Activated T-helper 1 cell treated with anti-CD3 and anti-CD28 coated beads, Interleukin-12 subunit alpha, Interleukin-12 subunit beta, Interleukin-2, Interleukin-4 antibody, amounts not matched to agents 30 ng/mL and 10 ng/mL and 1 ng/mL, durations not matched to agents 14 hours and 24 hours and 36 hours (primary cell): ENCODE results near the gene OLFM3. TPM values are rescaled to one million over a fixed set of nuclear protein-coding genes. Genes with fewer than 3 reads are reported as not detected.

Experiments used
- DNase-seq: peaks from one replicate; pipeline ENCODE4 v3.0.0; 2021; ENCODE audit warnings: low spot score
- H3K27ac Mint-ChIP-seq: one replicate; pipeline ENCODE4 v1.8.0; 2021; ENCODE audit warnings: mild to moderate bottlenecking, mixed read lengths
- H3K27me3 Mint-ChIP-seq: one replicate; pipeline ENCODE4 v1.8.0; 2022; ENCODE audit warnings: mild to moderate bottlenecking, moderate library complexity, mixed read lengths; ENCODE audit not compliant: insufficient read depth
- H3K36me3 Mint-ChIP-seq: one replicate; pipeline ENCODE4 v1.8.0; 2021; ENCODE audit warnings: low read depth, mixed read lengths
- H3K4me1 Mint-ChIP-seq: one replicate; pipeline ENCODE4 v1.8.0; 2021; ENCODE audit warnings: low read depth, mixed read lengths
- H3K4me3 Mint-ChIP-seq: one replicate; pipeline ENCODE4 v1.8.0; 2021; ENCODE audit warnings: mild to moderate bottlenecking, moderate library complexity, mixed read lengths
- H3K9me3 Mint-ChIP-seq: one replicate; pipeline ENCODE4 v1.8.0; 2021; ENCODE audit warnings: mixed read lengths
- intact Hi-C: fragments of 100-400 bp; cut with micrococcal nuclease; formaldehyde crosslinking; loops from one replicate; pipeline ENCODE4 v1.15.1; 2024
- total RNA-seq: library from RNA; stranded (reverse); gene quantifications from 2 replicates; pipeline ENCODE4 v1.2.3, GENCODE V29; 2022

OLFM3 gene
- total RNA-seq, result not detected in 2 replicates

GRCh38 chr1:101996825-101997465 lies at the start of gene OLFM3:
OLFM3 (minus strand) TSS chr1:101996926.
- peaks cover 9% of the 10 kb centered on the region for H3K27me3 Mint-ChIP-seq
- no peak within 1 kb of the TSS for H3K4me3 Mint-ChIP-seq
- DNase-seq, result no peak
- intact Hi-C loops, result no loop called here
- no peaks in the 10 kb centered on the region for H3K36me3 Mint-ChIP-seq
- no peaks in the 10 kb centered on the region for H3K4me1 Mint-ChIP-seq
- H3K27ac Mint-ChIP-seq, result no peak within 1 kb of the TSS
- no peaks in the 10 kb centered on the region for H3K9me3 Mint-ChIP-seq

- Mint-ChIP-seq H3K4me3 (no peak overlapping the region), H3K27me3 (no peaks in the 10 kb centered on the region), H3K4me1 (no peaks in the 10 kb centered on the region), H3K36me3 (no peaks in the 10 kb centered on the region), H3K27ac (no peak overlapping the region), H3K9me3 (no peaks in the 10 kb centered on the region)
- DNase-seq, result no peak
- intact Hi-C loops, result no loop called here
Measured at GRCh38 chr1:102045752-102046151, 49.0 kb upstream of the OLFM3 start.

GRCh38 chr1:102032534-102032933 lies 35.8 kb upstream of the OLFM3 start:
- H3K27ac Mint-ChIP-seq, result no peak overlapping the region
- no peaks in the 10 kb centered on the region for H3K9me3 Mint-ChIP-seq
- H3K36me3 Mint-ChIP-seq, result no peaks in the 10 kb centered on the region
- no peak for DNase-seq
- H3K4me3 Mint-ChIP-seq, result no peak overlapping the region
- H3K4me1 Mint-ChIP-seq, result no peaks in the 10 kb centered on the region
- H3K27me3 Mint-ChIP-seq, result no peaks in the 10 kb centered on the region
- intact Hi-C loops, result no loop called here

- Mint-ChIP-seq H3K27ac (no peak overlapping the region), H3K27me3 (no peaks in the 10 kb centered on the region), H3K4me3 (no peak overlapping the region), H3K4me1 (no peaks in the 10 kb centered on the region), H3K36me3 (no peaks in the 10 kb centered on the region), H3K9me3 (peaks cover 9% of the 10 kb centered on the region)
- intact Hi-C loops, result no loop called here
- DNase-seq, result no peak
Measured at GRCh38 chr1:102019530-102019929, 22.8 kb upstream of the OLFM3 start.

- intact Hi-C loops, result no loop called here
- no peaks in the 10 kb centered on the region for H3K36me3 Mint-ChIP-seq
- H3K4me3 Mint-ChIP-seq, result no peak overlapping the region
- no peak overlapping the region for H3K27ac Mint-ChIP-seq
- H3K27me3 Mint-ChIP-seq, result no peaks in the 10 kb centered on the region
- no peak for DNase-seq
- peaks cover 4% of the 10 kb centered on the region for H3K9me3 Mint-ChIP-seq
- no peaks in the 10 kb centered on the region for H3K4me1 Mint-ChIP-seq
Measured at GRCh38 chr1:102015728-102016127, 19.0 kb upstream of the OLFM3 start.

- intact Hi-C loops, result no loop called here
- no peaks in the 10 kb centered on the region for H3K4me1 Mint-ChIP-seq
- DNase-seq, result no peak
- no peak overlapping the region for H3K4me3 Mint-ChIP-seq
- no peaks in the 10 kb centered on the region for H3K9me3 Mint-ChIP-seq
- H3K27ac Mint-ChIP-seq, result no peak overlapping the region
- peaks cover 2% of the 10 kb centered on the region for H3K27me3 Mint-ChIP-seq
- no peaks in the 10 kb centered on the region for H3K36me3 Mint-ChIP-seq
Measured at GRCh38 chr1:102002057-102002456, 5.3 kb upstream of the OLFM3 start.

GRCh38 chr1:101995984-101996745 lies 561 bp downstream of the OLFM3 start:
- H3K4me1 Mint-ChIP-seq, result no peaks in the 10 kb centered on the region
- H3K4me3 Mint-ChIP-seq, result no peak overlapping the region
- no peak for DNase-seq
- H3K9me3 Mint-ChIP-seq, result no peaks in the 10 kb centered on the region
- H3K36me3 Mint-ChIP-seq, result no peaks in the 10 kb centered on the region
- intact Hi-C loops, result no loop called here
- H3K27ac Mint-ChIP-seq, result no peak overlapping the region
- peaks cover 7% of the 10 kb centered on the region for H3K27me3 Mint-ChIP-seq

- Mint-ChIP-seq H3K4me1 (no peaks in the 10 kb centered on the region), H3K9me3 (no peaks in the 10 kb centered on the region), H3K27ac (no peak overlapping the region), H3K27me3 (peaks cover 7% of the 10 kb centered on the region), H3K4me3 (no peak overlapping the region), H3K36me3 (no peaks in the 10 kb centered on the region)
- no peak for DNase-seq
- intact Hi-C loops, result no loop called here
Measured at GRCh38 chr1:101993710-101994109, 3.0 kb downstream of the OLFM3 start.

- Mint-ChIP-seq H3K4me1 (no peaks in the 10 kb centered on the region), H3K36me3 (no peaks in the 10 kb centered on the region), H3K4me3 (no peak overlapping the region), H3K27me3 (peaks cover 7% of the 10 kb centered on the region), H3K9me3 (no peaks in the 10 kb centered on the region), H3K27ac (no peak overlapping the region)
- intact Hi-C loops, result no loop called here
- DNase-seq, result no peak
Measured at GRCh38 chr1:101992821-101993575, 3.7 kb downstream of the OLFM3 start.

- intact Hi-C loops, result no loop called here
- Mint-ChIP-seq H3K27ac (no peak overlapping the region), H3K27me3 (peaks cover 2% of the 10 kb centered on the region), H3K4me1 (no peaks in the 10 kb centered on the region), H3K36me3 (no peaks in the 10 kb centered on the region), H3K9me3 (no peaks in the 10 kb centered on the region), H3K4me3 (no peak overlapping the region)
- no peak for DNase-seq
Measured at GRCh38 chr1:101980974-101981373, 15.8 kb downstream of the OLFM3 start.

- no peaks in the 10 kb centered on the region for H3K9me3 Mint-ChIP-seq
- no peak overlapping the region for H3K4me3 Mint-ChIP-seq
- intact Hi-C loops, result no loop called here
- H3K27ac Mint-ChIP-seq, result no peak overlapping the region
- peaks cover 2% of the 10 kb centered on the region for H3K27me3 Mint-ChIP-seq
- no peaks in the 10 kb centered on the region for H3K36me3 Mint-ChIP-seq
- H3K4me1 Mint-ChIP-seq, result no peaks in the 10 kb centered on the region
- DNase-seq, result no peak
Measured at GRCh38 chr1:101977266-101977665, 19.5 kb downstream of the OLFM3 start.

GRCh38 chr1:101976161-101976560 lies 20.6 kb downstream of the OLFM3 start:
- Mint-ChIP-seq H3K36me3 (no peaks in the 10 kb centered on the region), H3K27me3 (no peaks in the 10 kb centered on the region), H3K4me3 (no peak overlapping the region), H3K4me1 (no peaks in the 10 kb centered on the region), H3K9me3 (no peaks in the 10 kb centered on the region), H3K27ac (no peak overlapping the region)
- intact Hi-C loops, result no loop called here
- DNase-seq, result no peak

GRCh38 chr1:101975371-101975770 lies 21.4 kb downstream of the OLFM3 start:
- Mint-ChIP-seq H3K4me1 (no peaks in the 10 kb centered on the region), H3K9me3 (no peaks in the 10 kb centered on the region), H3K4me3 (no peak overlapping the region), H3K27me3 (no peaks in the 10 kb centered on the region), H3K36me3 (no peaks in the 10 kb centered on the region), H3K27ac (no peak overlapping the region)
- no peak for DNase-seq
- intact Hi-C loops, result no loop called here
